Ovary (tissue), 9 donors: ENCODE results near the gene SPDYC. TPM values are rescaled to one million over a fixed set of nuclear protein-coding genes. Genes with fewer than 3 reads are reported as not detected.

ENCODE experiments used
- DNase-seq, 5 donors: peaks; one replicate each; pipeline ENCODE4 v3.0.0-alpha.2; 2019 to 2020
- H3K27ac ChIP-seq, 2 donors: fragments of 200-600 bp; one replicate each; pipeline versions ENCODE4 v1.5.1 to v1.8.0; 2019 to 2022
- H3K27me3 ChIP-seq: fragments of 200-600 bp; one replicate; pipeline ENCODE4 v1.8.0; 2022
- H3K36me3 ChIP-seq: fragments of 200-600 bp; sonication (generic); one replicate; pipeline ENCODE4 v1.5.1; 2019
- H3K4me1 ChIP-seq: one replicate; pipeline ENCODE4 v1.8.1; 2013; ENCODE audit warnings: mild to moderate bottlenecking, moderate library complexity; ENCODE audit not compliant: insufficient read depth
- H3K4me3 ChIP-seq: fragments of 200-600 bp; sonication (generic); one replicate; pipeline ENCODE4 v1.5.1; 2017
- H3K9me3 ChIP-seq, 2 donors: fragments of 200-600 bp in 1 of 2; sonication (generic) in 1 of 2; one replicate each; pipeline versions ENCODE4 v1.5.1 to v1.8.1; 2013 to 2019; ENCODE audit warnings: mild to moderate bottlenecking in 1 of 2, moderate library complexity in 1 of 2
- CTCF ChIP-seq, 3 donors: fragments of 450-650 bp in 2 of 3; fragments of 200-600 bp in 1 of 3; IDR thresholded peaks; one replicate each; pipeline versions ENCODE4 v1.5.1 to v1.8.0; 2016 to 2022; ENCODE audit warnings: antibody characterized with exemption in 3 of 3, mild to moderate bottlenecking in 1 of 3
- EP300 ChIP-seq: sonication (generic); formaldehyde crosslinking; IDR thresholded peaks from one replicate; pipeline ENCODE4 v1.6.1; 2017; ENCODE audit warnings: antibody characterized with exemption
- POLR2A ChIP-seq: fragments of 450-650 bp; IDR thresholded peaks from one replicate; pipeline ENCODE4 v1.6.1; 2017; ENCODE audit warnings: antibody characterized with exemption, mild to moderate bottlenecking, moderate library complexity
- WGBS, 3 donors: extraction: QIAGEN DNeasy Blood & Tissue Kit in 1 of 3; methylation state at CpG; one replicate each; pipeline versions ENCODE4 v1.1.5 to v1.1.7; 2013 to 2017; 5-methylcytosine and 5-hydroxymethylcytosine counted together
- intact Hi-C, 4 donors: fragments of 100-400 bp; cut with DNase I; formaldehyde crosslinking; loops; one replicate each; pipeline versions ENCODE4 v1.11.0 to v1.15.1; 2022 to 2023
- microRNA-seq, 3 donors: library from miRNA; unstranded; fragments of <30 nt; microRNA quantifications; one replicate each; pipeline versions ENCODE4 to v1.2.0, GENCODE V29; 2019 to 2020
- polyA plus RNA-seq, 2 donors: library from polyadenylated mRNA; stranded (reverse); fragments of 200-250 nt in 1 of 2; fragments of 350-450 nt in 1 of 2; fragmentation: Illumina TruSeq in 1 of 2; extraction: RNeasy Lipid Tissue Mini Kit (QIAGEN cat#74804) in 1 of 2; gene quantifications; one replicate each; pipeline ENCODE4 v1.2.3, GENCODE V29; 2013 to 2014
- small RNA-seq: library from RNA; depleted of rRNA; stranded (forward); fragments of <200 nt; gene quantifications from one replicate; pipeline ENCODE3, GENCODE V24; 2016
- total RNA-seq, 7 donors: library from RNA; depleted of rRNA in 2 of 7; stranded (reverse); fragments of >200 nt in 2 of 7; fragmentation: NEBNext Ultra II Directional in 3 of 7; extraction: Animal tissue kit (Norgen Biotek cat#: 25700) in 3 of 7; gene quantifications; one replicate each; pipeline versions ENCODE4 v1.1.0 to v1.2.4, GENCODE V29; 2016 to 2023
- donor health status: DM: no; HTN: no; CAD: no; lungs with moderate emphysema.
- donor health status: DM: no; HTN: no; CAD: no.
- donor health status: Bipolar disorder and iron deficiency.
- donor health status: DM: yes; HTN: yes; CAD: no.
- donor health status: DM: no; HTN: no; CAD: no.
- donor health status: DM: yes; HTN: yes; CAD: no.

The SPDYC gene
- total and polyA plus RNA-seq, 9 donors = 0.07 TPM; not detected in 8

GRCh38 chr11:65221026-65221425 is 51.0 kb downstream of the SPDYC start:
- no peaks in the 10 kb centered on the region for H3K9me3 ChIP-seq
- 90 to 93% (median 92%) methylated on average over 10 of the region's 10 CpGs for WGBS, 3 donors
- no peak for TF ChIP-seq POLR2A
- TF ChIP-seq CTCF (IDR thresholded peaks at IDR 0.05) = no peak
- no peak for TF ChIP-seq EP300
- H3K4me1 ChIP-seq = peaks cover 4% of the 10 kb centered on the region
- H3K4me3 ChIP-seq = no peak overlapping the region
- no peaks in the 10 kb centered on the region for H3K36me3 ChIP-seq
- no peak for DNase-seq
- H3K27me3 ChIP-seq = no peaks in the 10 kb centered on the region
- intact Hi-C loops = no loop called here
- no peak overlapping the region for H3K27ac ChIP-seq

Small RNA genes lying within 50 kb of the gene (microRNA-seq; reads per million reads assigned to microRNA genes)
- gene MIR6751 = 0 to 0.18 (median 0) reads per million in 3 donors

Small RNA genes lying within 50 kb of the gene (small RNA-seq; reads per million reads assigned to genes)
- gene HIGD1AP10 = not detected
- gene PDCL2P2 = not detected
- gene RNU2-23P = 0.15 reads per million

Other genes with a start within 250 kb of the SPDYC start
- gene PPP2R5B, start 245.5 kb upstream of the SPDYC start, total RNA-seq = 10 to 100 TPM in 5 of 7 donors, 1 to 10 TPM in 2; 9.0 to 12.8 (median 12.2) TPM
- gene PPP2R5B, start 245.5 kb upstream of the SPDYC start, polyA plus RNA-seq = 10 to 100 TPM in 1 of 2 donors, 1 to 10 TPM in 1; 8.0 to 16.2 TPM
- gene GPHA2, start 234.3 kb upstream of the SPDYC start, total RNA-seq = 1 to 10 TPM in 3 of 7 donors, under 1 TPM in 3, not detected in 1; 0.45 to 1.6 (median 0.88) TPM
- under 1 TPM in 1 of 2 donors, not detected in 1; 0.58 TPM for gene GPHA2, start 234.3 kb upstream of the SPDYC start, polyA plus RNA-seq
- under 1 TPM in 1 of 7 donors, not detected in 6; 0.46 TPM for gene MAJIN, start 198.1 kb upstream of the SPDYC start, total RNA-seq
- gene MAJIN, start 198.1 kb upstream of the SPDYC start, polyA plus RNA-seq = not detected
- gene BATF2, start 173.3 kb upstream of the SPDYC start, total RNA-seq = 1 to 10 TPM; 1.4 to 3.4 (median 2.3) TPM
- 1 to 10 TPM; 1.5 to 2.8 TPM for gene BATF2, start 173.3 kb upstream of the SPDYC start, polyA plus RNA-seq
- gene ARL2, start 156.1 kb upstream of the SPDYC start, total RNA-seq = 100 to 1,000 TPM in 4 of 7 donors, 10 to 100 TPM in 3; 77.3 to 147 (median 101) TPM
- gene ARL2, start 156.1 kb upstream of the SPDYC start, polyA plus RNA-seq = 10 to 100 TPM; 60.9 to 86.3 TPM
- 10 to 100 TPM; 10.2 to 30.5 (median 19.9) TPM for gene SNX15, start 142.8 kb upstream of the SPDYC start, total RNA-seq
- gene SNX15, start 142.8 kb upstream of the SPDYC start, polyA plus RNA-seq = 10 to 100 TPM; 15.0 to 23.8 TPM
- gene SAC3D1, start 129.0 kb upstream of the SPDYC start, total RNA-seq = 10 to 100 TPM in 2 of 7 donors, 1 to 10 TPM in 5; 7.3 to 11.6 (median 8.5) TPM
- 1 to 10 TPM; 1.1 to 7.6 TPM for gene SAC3D1, start 129.0 kb upstream of the SPDYC start, polyA plus RNA-seq
- gene NAALADL1, start 111.7 kb upstream of the SPDYC start, total RNA-seq = 10 to 100 TPM; 12.1 to 33.7 (median 17.6) TPM
- gene NAALADL1, start 111.7 kb upstream of the SPDYC start, polyA plus RNA-seq = 10 to 100 TPM in 1 of 2 donors, 1 to 10 TPM in 1; 7.1 to 33.2 TPM
- gene CDCA5, start 86.2 kb upstream of the SPDYC start, total RNA-seq = 1 to 10 TPM in 2 of 7 donors, under 1 TPM in 4, not detected in 1; 0.38 to 2.8 (median 0.52) TPM
- gene CDCA5, start 86.2 kb upstream of the SPDYC start, polyA plus RNA-seq = 1 to 10 TPM; 1.0 to 1.2 TPM
- gene ZFPL1, start 86.0 kb upstream of the SPDYC start, total RNA-seq = 10 to 100 TPM; 30.5 to 41.6 (median 35.1) TPM
- gene ZFPL1, start 86.0 kb upstream of the SPDYC start, polyA plus RNA-seq = 10 to 100 TPM; 11.2 to 44.8 TPM
- 100 to 1,000 TPM; 149 to 543 (median 231) TPM for gene VPS51, start 74.0 kb upstream of the SPDYC start, total RNA-seq
- gene VPS51, start 74.0 kb upstream of the SPDYC start, polyA plus RNA-seq = 100 to 1,000 TPM in 1 of 2 donors, 10 to 100 TPM in 1; 51.1 to 221 TPM
- gene TM7SF2, start 58.4 kb upstream of the SPDYC start, total RNA-seq = 100 to 1,000 TPM in 1 of 7 donors, 10 to 100 TPM in 6; 30.0 to 170 (median 63.6) TPM
- 100 to 1,000 TPM in 1 of 2 donors, 10 to 100 TPM in 1; 88.8 to 128 TPM for gene TM7SF2, start 58.4 kb upstream of the SPDYC start, polyA plus RNA-seq
- gene ZNHIT2, start 52.5 kb upstream of the SPDYC start, total RNA-seq = 10 to 100 TPM; 10.0 to 33.7 (median 13.4) TPM
- gene ZNHIT2, start 52.5 kb upstream of the SPDYC start, polyA plus RNA-seq = 10 to 100 TPM in 1 of 2 donors, not detected in 1; 13.1 TPM
- gene FAU, start 48.1 kb upstream of the SPDYC start, total RNA-seq = 1,000 to 10,000 TPM; 1,141 to 2,272 (median 1,835) TPM
- gene FAU, start 48.1 kb upstream of the SPDYC start, polyA plus RNA-seq = 1,000 to 10,000 TPM; 1,053 to 1,798 TPM
- 10 to 100 TPM; 47.1 to 61.8 (median 50.4) TPM for gene MRPL49, start 47.9 kb upstream of the SPDYC start, total RNA-seq
- gene MRPL49, start 47.9 kb upstream of the SPDYC start, polyA plus RNA-seq = 100 to 1,000 TPM in 1 of 2 donors, 10 to 100 TPM in 1; 64.0 to 106 TPM
- 10 to 100 TPM; 21.1 to 73.0 (median 53.3) TPM for gene SYVN1, start 35.7 kb upstream of the SPDYC start, total RNA-seq
- 10 to 100 TPM; 26.7 to 59.6 TPM for gene SYVN1, start 35.7 kb upstream of the SPDYC start, polyA plus RNA-seq
- 100 to 1,000 TPM in 6 of 7 donors, 10 to 100 TPM in 1; 99.0 to 178 (median 128) TPM for gene CAPN1, start 11.7 kb downstream of the SPDYC start, total RNA-seq
- gene CAPN1, start 11.7 kb downstream of the SPDYC start, polyA plus RNA-seq = 10 to 100 TPM; 20.0 to 67.4 TPM
- gene POLA2, start 91.7 kb downstream of the SPDYC start, total RNA-seq = 10 to 100 TPM in 3 of 7 donors, 1 to 10 TPM in 4; 4.5 to 10.4 (median 8.6) TPM
- gene POLA2, start 91.7 kb downstream of the SPDYC start, polyA plus RNA-seq = 10 to 100 TPM in 1 of 2 donors, 1 to 10 TPM in 1; 8.6 to 13.3 TPM
- 10 to 100 TPM; 13.7 to 46.9 (median 20.1) TPM for gene CDC42EP2, start 144.6 kb downstream of the SPDYC start, total RNA-seq
- gene CDC42EP2, start 144.6 kb downstream of the SPDYC start, polyA plus RNA-seq = 1 to 10 TPM in 1 of 2 donors, under 1 TPM in 1; 0.48 to 8.0 TPM
- gene DPF2, start 163.6 kb downstream of the SPDYC start, total RNA-seq = 10 to 100 TPM; 49.7 to 99.1 (median 85.4) TPM
- gene DPF2, start 163.6 kb downstream of the SPDYC start, polyA plus RNA-seq = 10 to 100 TPM; 52.0 to 78.4 TPM
- gene TIGD3, start 184.5 kb downstream of the SPDYC start, total RNA-seq = under 1 TPM in 6 of 7 donors, not detected in 1; 0.11 to 0.72 (median 0.34) TPM
- gene TIGD3, start 184.5 kb downstream of the SPDYC start, polyA plus RNA-seq = under 1 TPM in 1 of 2 donors, not detected in 1; 0.31 TPM
- gene SLC25A45, start 212.4 kb downstream of the SPDYC start, total RNA-seq = 1 to 10 TPM; 3.2 to 8.7 (median 4.6) TPM
- 1 to 10 TPM; 2.7 to 3.4 TPM for gene SLC25A45, start 212.4 kb downstream of the SPDYC start, polyA plus RNA-seq
- 10 to 100 TPM; 21.2 to 41.7 (median 25.5) TPM for gene FRMD8, start 216.4 kb downstream of the SPDYC start, total RNA-seq
- 10 to 100 TPM in 1 of 2 donors, 1 to 10 TPM in 1; 4.3 to 15.8 TPM for gene FRMD8, start 216.4 kb downstream of the SPDYC start, polyA plus RNA-seq